H1 (cell line): Measurements from ENCODE around the gene PIGU. TPM values are rescaled to one million over a fixed set of nuclear protein-coding genes. Genes with fewer than 3 reads are reported as not detected.

Experiments
- CTCF ChIA-PET: fragments of 300-600 bp; sonication (Branson Sonifier 250); formaldehyde crosslinking; loops from one replicate; lab custom pipeline; 2021; ENCODE audit not compliant: partially characterized antibody; lab: Charles Lee
- POLR2A ChIA-PET: fragments of 300-600 bp; sonication (Branson Sonifier 250); formaldehyde crosslinking; loops from one replicate; lab custom pipeline; 2021; ENCODE audit warnings: inconsistent platforms; ENCODE audit not compliant: partially characterized antibody; lab: Charles Lee
- DNase-seq, 2 experiments: peaks; one replicate each; pipeline versions ENCODE4 v3.0.0 to v3.0.0-alpha.2; 2010 to 2022; ENCODE audit warnings: low spot score in 2 of 2, low read depth in 1 of 2, mixed read lengths in 1 of 2
- FAIRE-seq: peaks from 2 replicates; lab custom pipeline; 2011; peaks lifted over from hg19 to GRCh38; lab: Jason Lieb, UNC
- H2AFZ ChIP-seq: 2 replicates; pipeline ENCODE4 v1.8.1; 2012; ENCODE audit warnings: low read length, inconsistent platforms
- H2AK5ac ChIP-seq: 2 replicates; pipeline ENCODE4 v1.6.1; 2013; ENCODE audit warnings: low read depth, low read length
- H2BK120ac ChIP-seq: replicated peaks from 2 replicates; pipeline ENCODE3; 2013; ENCODE audit warnings: low read depth, low read length, inconsistent platforms
- H2BK12ac ChIP-seq: 2 replicates; pipeline ENCODE4 v1.6.1; 2013; ENCODE audit warnings: low read depth, low read length
- H2BK15ac ChIP-seq: 2 replicates; pipeline ENCODE4 v1.6.1; 2013; ENCODE audit warnings: low read length
- H2BK20ac ChIP-seq: 2 replicates; pipeline ENCODE4 v1.6.1; 2013; ENCODE audit warnings: low read length
- H2BK5ac ChIP-seq: 2 replicates; pipeline ENCODE4 v1.6.1; 2013; ENCODE audit warnings: low read depth, low read length
- H3K14ac ChIP-seq: 2 replicates; pipeline ENCODE4 v1.6.1; 2013; ENCODE audit warnings: inconsistent platforms; ENCODE audit not compliant: insufficient read length
- H3K18ac ChIP-seq: 2 replicates; pipeline ENCODE4 v1.6.1; 2013; ENCODE audit warnings: low read length; ENCODE audit errors: extremely low read depth
- H3K23ac ChIP-seq: 2 replicates; pipeline ENCODE4 v1.6.1; 2013; ENCODE audit warnings: inconsistent platforms; ENCODE audit not compliant: insufficient read length
- H3K23me2 ChIP-seq: 2 replicates; pipeline ENCODE4 v1.6.1; 2013; ENCODE audit warnings: low read depth, low read length
- H3K27ac ChIP-seq: 2 replicates; pipeline ENCODE4 v1.6.1; 2011; ENCODE audit warnings: low read depth, low read length, inconsistent platforms
- H3K27me3 ChIP-seq, 4 experiments: replicated peaks in 1 of 4; 1 replicate in 1 of 4; 2 replicates in 3 of 4; pipeline versions ENCODE4 v1.6.1 to v1.8.1; 2011 to 2013; ENCODE audit warnings: low read length in 3 of 4, mild to moderate bottlenecking in 3 of 4, inconsistent platforms in 2 of 4, mixed read lengths in 2 of 4, moderate library complexity in 1 of 4; ENCODE audit not compliant: control insufficient read depth in 3 of 4, insufficient read depth in 3 of 4; ENCODE audit errors: extremely low read depth in 1 of 4
- H3K36me3 ChIP-seq, 4 experiments: 2 replicates each; pipeline versions ENCODE4 v1.6.1 to v1.8.1; 2011 to 2013; ENCODE audit warnings: mild to moderate bottlenecking in 4 of 4, low read length in 3 of 4, moderate library complexity in 2 of 4, control low read depth in 1 of 4, inconsistent platforms in 1 of 4; ENCODE audit not compliant: insufficient read depth in 4 of 4, control insufficient read depth in 2 of 4
- H3K4ac ChIP-seq: replicated peaks from 2 replicates; pipeline ENCODE3; 2013; ENCODE audit warnings: low read length, low read depth, mixed read lengths, inconsistent platforms; ENCODE audit not compliant: insufficient read length
- H3K4me1 ChIP-seq, 4 experiments: replicated peaks in 1 of 4; 1 replicate in 1 of 4; 2 replicates in 3 of 4; pipeline versions ENCODE4 v1.6.1 to v1.8.1; 2011 to 2013; ENCODE audit warnings: low read length in 3 of 4, inconsistent platforms in 2 of 4, mixed read lengths in 1 of 4; ENCODE audit not compliant: insufficient read depth in 4 of 4, control insufficient read depth in 3 of 4
- H3K4me2 ChIP-seq, 2 experiments: 2 replicates each; pipeline versions ENCODE4 v1.6.1 to v1.8.1; 2011 to 2013; ENCODE audit warnings: low read depth in 2 of 2, low read length in 2 of 2, control low read depth in 1 of 2, inconsistent platforms in 1 of 2, mild to moderate bottlenecking in 1 of 2; ENCODE audit not compliant: insufficient read depth in 1 of 2
- H3K4me3 ChIP-seq, 4 experiments: fragments of 200-600, 300-600 bp in 1 of 4; sonication (generic), shearing (Covaris generic), sonication (Bioruptor Twin) in 1 of 4; 2 replicates each; pipeline versions ENCODE4 v1.5.1 to v1.8.1; 2011 to 2016; ENCODE audit warnings: low read length in 4 of 4, low read depth in 3 of 4, control low read depth in 2 of 4, inconsistent platforms in 2 of 4, mild to moderate bottlenecking in 2 of 4, mixed read lengths in 1 of 4, moderate library complexity in 1 of 4; ENCODE audit not compliant: insufficient read depth in 2 of 4; ENCODE audit errors: extremely low read depth in 1 of 4
- H3K56ac ChIP-seq: replicated peaks from 2 replicates; pipeline ENCODE3; 2013; ENCODE audit warnings: low read depth, mild to moderate bottlenecking, mixed read lengths, low read length, inconsistent platforms; ENCODE audit not compliant: insufficient read length
- H3K79me1 ChIP-seq: 2 replicates; pipeline ENCODE4 v1.6.1; 2013; ENCODE audit warnings: low read depth, low read length, control low read depth
- H3K79me2 ChIP-seq, 2 experiments: 2 replicates each; pipeline versions ENCODE4 v1.6.1 to v1.8.1; 2012 to 2013; ENCODE audit warnings: low read length in 2 of 2, mild to moderate bottlenecking in 2 of 2, inconsistent platforms in 1 of 2; ENCODE audit not compliant: insufficient read depth in 2 of 2, control insufficient read depth in 1 of 2
- H3K9ac ChIP-seq, 4 experiments: replicated peaks in 1 of 4; 1 replicate in 1 of 4; 2 replicates in 3 of 4; pipeline versions ENCODE4 v1.6.1 to v1.8.1; 2011 to 2013; ENCODE audit warnings: low read depth in 3 of 4, low read length in 3 of 4, control low read depth in 2 of 4, mild to moderate bottlenecking in 2 of 4, moderate library complexity in 2 of 4, inconsistent platforms in 1 of 4; ENCODE audit errors: extremely low read depth in 1 of 4
- H3K9me3 ChIP-seq, 2 experiments: 2 replicates each; pipeline versions ENCODE4 v1.6.1 to v1.8.1; 2012 to 2013; ENCODE audit warnings: mild to moderate bottlenecking in 2 of 2, moderate library complexity in 2 of 2, control low read depth in 1 of 2, inconsistent platforms in 1 of 2, low read depth in 1 of 2, low read length in 1 of 2, mixed read lengths in 1 of 2; ENCODE audit not compliant: insufficient read depth in 2 of 2
- H4K20me1 ChIP-seq, 2 experiments: replicated peaks in 1 of 2; 2 replicates each; pipeline versions ENCODE3 to v1.8.1; 2011 to 2013; ENCODE audit warnings: inconsistent platforms in 2 of 2, low read length in 2 of 2, mild to moderate bottlenecking in 1 of 2; ENCODE audit not compliant: insufficient read depth in 2 of 2, control insufficient read depth in 1 of 2
- H4K5ac ChIP-seq: 2 replicates; pipeline ENCODE4 v1.6.1; 2013; ENCODE audit warnings: low read length, low read depth, mixed read lengths, inconsistent platforms; ENCODE audit not compliant: insufficient read length
- H4K8ac ChIP-seq: 2 replicates; pipeline ENCODE4 v1.8.0; 2013; ENCODE audit warnings: mild to moderate bottlenecking, moderate library complexity, low read length, inconsistent platforms; ENCODE audit not compliant: insufficient read depth; ENCODE audit errors: extremely low read depth
- H4K91ac ChIP-seq: replicated peaks from 2 replicates; pipeline ENCODE3; 2013; ENCODE audit warnings: low read length, mixed read lengths, inconsistent platforms; ENCODE audit not compliant: insufficient read length
- BCL11A ChIP-seq, 2 experiments: IDR thresholded peaks; one replicate each; pipeline ENCODE4 v1.6.1; 2011; ENCODE audit warnings: low read depth in 2 of 2, low read length in 2 of 2, mild to moderate bottlenecking in 2 of 2
- CBX8 ChIP-seq: fragments of 300-800, 300-1000 bp; sonication (generic); IDR thresholded peaks from 2 replicates; pipeline ENCODE4 v1.7.1; 2016; ENCODE audit warnings: low read depth, low read length, borderline replicate concordance
- E2F6 ChIP-seq: IDR thresholded peaks from 2 replicates; pipeline ENCODE4 v1.6.1; 2012; ENCODE audit warnings: inconsistent platforms
- EGR1 ChIP-seq: IDR thresholded peaks from 2 replicates; pipeline ENCODE4 v1.6.1; 2011; ENCODE audit warnings: low read depth, low read length, borderline replicate concordance
- GTF2F1 ChIP-seq: IDR thresholded peaks from 2 replicates; pipeline ENCODE4 v1.6.1; 2012; ENCODE audit warnings: low read depth, low read length, improper control_type of control experiment, borderline replicate concordance
- PHF8 ChIP-seq: fragments of 200-600 bp; sonication (generic); conservative IDR thresholded peaks from 2 replicates; pipeline ENCODE4 v1.7.1; 2012; ENCODE audit warnings: low read depth, mild to moderate bottlenecking, inconsistent platforms, low read length, moderate library complexity
- POLR2A ChIP-seq, 2 experiments: IDR thresholded peaks; 1 replicate in 1 of 2; 2 replicates in 1 of 2; pipeline ENCODE4 v1.6.1; 2011; ENCODE audit warnings: low read depth in 2 of 2, low read length in 2 of 2, mild to moderate bottlenecking in 2 of 2; ENCODE audit errors: control extremely low read depth in 1 of 2
- POLR2AphosphoS5 ChIP-seq: IDR thresholded peaks from 2 replicates; pipeline ENCODE4 v1.6.1; 2011; ENCODE audit warnings: low read depth, low read length
- RAD21 ChIP-seq, 2 experiments: IDR thresholded peaks in 1 of 2; conservative IDR thresholded peaks in 1 of 2; 2 replicates each; pipeline ENCODE4 v1.6.1; 2011; ENCODE audit warnings: low read depth in 2 of 2, low read length in 2 of 2, improper control_type of control experiment in 1 of 2, inconsistent platforms in 1 of 2, mild to moderate bottlenecking in 1 of 2, moderate library complexity in 1 of 2
- SP2 ChIP-seq: IDR thresholded peaks from 2 replicates; pipeline ENCODE4 v1.6.1; 2012; ENCODE audit warnings: mild to moderate bottlenecking, low read length, inconsistent platforms
- WGBS, 2 experiments: shearing (Covaris generic) in 1 of 2; methylation state at CpG; one replicate each; pipeline versions ENCODE4 v1.1.6 to v1.1.7; 2013 to 2015; ENCODE audit warnings: low lambda C conversion rate in 2 of 2, mixed read lengths in 2 of 2, inconsistent platforms in 1 of 2, low coverage in 1 of 2, missing lambda C conversion rate in 1 of 2; ENCODE audit not compliant: insufficient replicate concordance in 2 of 2, insufficient coverage in 1 of 2, insufficient read length in 1 of 2; ENCODE audit errors: extremely low coverage in 1 of 2, missing lambda C conversion rate in 1 of 2; 5-methylcytosine and 5-hydroxymethylcytosine counted together
- polyA plus RNA-seq, 7 experiments: library from polyadenylated mRNA; depleted of rRNA in 3 of 7; stranded (reverse) in 5 of 7; unstranded in 2 of 7; fragments of >200 nt in 5 of 7; fragments of 200-250 nt in 2 of 7; gene quantifications; 1 replicate in 5 of 7; 2 replicates in 1 of 7; 4 replicates in 1 of 7; pipeline versions ENCODE4 v1.2.1 to v1.2.3, GENCODE V29; 2011 to 2013; ENCODE audit warnings: missing spikeins in 2 of 7, mixed read lengths in 2 of 7
- total RNA-seq: library from RNA; stranded (reverse); fragmentation: NEBNext Ultra II Directional; extraction: Animal tissue kit (Norgen Biotek cat#: 25700); gene quantifications from 2 replicates; pipeline ENCODE4 v1.2.1, GENCODE V29; 2021
- TF ChIP-seq, protein P1 (sequence below): IDR thresholded peaks from 2 replicates; pipeline ENCODE4 v1.6.1; 2012; ENCODE audit warnings: inconsistent platforms
- TF ChIP-seq, protein P2 (sequence below): IDR thresholded peaks from 2 replicates; pipeline ENCODE4 v1.6.1; 2011; ENCODE audit warnings: low read length, improper control_type of control experiment

Gene PIGU
- total and polyA plus RNA-seq, 2 of the 8 experiments (the other 6 are each of a cell fraction or from before 2014, with no cell fraction given), result 28.3 to 117 TPM

- Histone ChIP-seq H4K91ac (no peak overlapping the region), H2BK12ac (no peak overlapping the region), H4K5ac (no peak overlapping the region), H4K8ac (no peak overlapping the region), H3K27ac (no peak overlapping the region), H2BK15ac (no peak overlapping the region), H2BK120ac (no peak overlapping the region), H3K27me3 (no peaks in the 10 kb centered on the region; a peak in 2 of 7 replicates), H3K4me2 (no peak overlapping the region), H3K79me2 (no peaks in the 10 kb centered on the region), H3K4me1 (peaks cover 0 to 2% (median 0%) of the 10 kb centered on the region in 4 experiments; a peak in 1 of 7 replicates), H3K79me1 (peaks cover 6% of the 10 kb centered on the region), H3K18ac (no peak overlapping the region), H3K23ac (no peak overlapping the region), H3K36me3 (no peaks in the 10 kb centered on the region), H4K20me1 (peaks cover 0 to 10% of the 10 kb centered on the region in 2 experiments), H3K9ac (no peak overlapping the region), H3K56ac (no peak overlapping the region), H2BK20ac (no peak overlapping the region), H2AK5ac (no peak overlapping the region), H3K9me3 (no peaks in the 10 kb centered on the region), H3K23me2 (peaks cover 6% of the 10 kb centered on the region), H2BK5ac (no peak overlapping the region), H3K14ac (no peak overlapping the region), H3K4ac (no peak overlapping the region), H3K4me3 (no peak overlapping the region), H2AFZ (no peak overlapping the region)
- DNase-seq (no peak), FAIRE-seq (no peak)
- CTCF ChIA-PET, result interaction anchor here (0.7 to 6.2 kb wide), 16 partner anchors 9 to 419 kb away, joined by 3 to 48 read pairs (median 4); partner anchors contain the start of gene TP53INP2
- 89% methylated on average over 10 of the region's 10 CpGs; no CpG with 5 or more reads in 1 of the 2 experiments for WGBS, 2 experiments
- POLR2A ChIA-PET, result interaction anchor here (0.6 to 1.0 kb wide), 2 partner anchors 144 to 163 kb away, joined by 3 read pairs; no protein-coding TSS in a partner anchor
- TF ChIP-seq PHF8 (no peak), EGR1 (no peak), BCL11A (IDR thresholded peaks at IDR 0.05; ENCODE audit: low read depth in 2 of 2, low read length in 2 of 2) (no peak), GTF2F1 (no peak), SP2 (no peak), CBX8 (no peak), POLR2A (IDR thresholded peaks at IDR 0.05; ENCODE audit: control extremely low read depth in 1 of 2, low read depth in 2 of 2, low read length in 2 of 2) (no peak), RAD21 (IDR thresholded peaks at IDR 0.05 in 1 of 2, conservative IDR thresholded peaks at IDR 0.05 in 1 of 2; ENCODE audit: low read depth in 2 of 2, low read length in 2 of 2) (no peak), POLR2AphosphoS5 (no peak), E2F6 (no peak)
- TF ChIP-seq, protein P1, sequence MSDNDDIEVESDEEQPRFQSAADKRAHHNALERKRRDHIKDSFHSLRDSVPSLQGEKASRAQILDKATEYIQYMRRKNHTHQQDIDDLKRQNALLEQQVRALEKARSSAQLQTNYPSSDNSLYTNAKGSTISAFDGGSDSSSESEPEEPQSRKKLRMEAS, result no peak
- TF ChIP-seq, protein P2, sequence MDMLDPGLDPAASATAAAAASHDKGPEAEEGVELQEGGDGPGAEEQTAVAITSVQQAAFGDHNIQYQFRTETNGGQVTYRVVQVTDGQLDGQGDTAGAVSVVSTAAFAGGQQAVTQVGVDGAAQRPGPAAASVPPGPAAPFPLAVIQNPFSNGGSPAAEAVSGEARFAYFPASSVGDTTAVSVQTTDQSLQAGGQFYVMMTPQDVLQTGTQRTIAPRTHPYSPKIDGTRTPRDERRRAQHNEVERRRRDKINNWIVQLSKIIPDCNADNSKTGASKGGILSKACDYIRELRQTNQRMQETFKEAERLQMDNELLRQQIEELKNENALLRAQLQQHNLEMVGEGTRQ, result no peak
Observed at GRCh38 chr20:34561661-34562060, 115.2 kb downstream of the PIGU start.
